HG03159 (cell line): ENCODE data around the gene ROM1.
"Not testable (repeated sequence)": the region's sequence is repeated elsewhere in the genome, so short reads cannot be mapped to it uniquely, and the experiment has no call there.

Source experiments
- ATAC-seq: cut with Tn5 transposase; IDR thresholded peaks from one replicate; pipeline ENCODE4 v1.9.1; 2021; ENCODE audit warnings: mild to moderate bottlenecking, moderate library complexity; ENCODE audit not compliant: unreplicated experiment

Gene ROM1

DNA sequence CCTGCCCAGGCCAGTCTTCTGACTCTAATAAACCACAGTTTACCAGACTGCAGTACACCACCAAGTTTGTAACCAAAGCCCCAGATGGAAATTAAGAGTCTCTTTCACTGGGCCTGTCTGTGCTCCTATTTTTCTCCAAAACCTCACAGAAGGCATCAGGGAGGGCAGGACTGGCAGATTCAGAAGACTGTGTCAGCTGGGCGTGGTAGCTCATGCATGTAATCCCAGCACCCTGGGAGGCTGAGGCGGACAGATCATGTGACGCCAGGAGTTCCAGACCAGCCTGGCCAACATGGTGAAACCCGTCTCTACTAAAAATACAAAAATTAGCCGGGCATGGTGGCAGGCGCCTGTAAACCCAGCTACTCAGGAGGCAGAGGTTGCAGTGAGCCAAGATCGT is 27.7 kb upstream of the ROM1 start:
- ATAC-seq: not testable (repeated sequence)

DNA sequence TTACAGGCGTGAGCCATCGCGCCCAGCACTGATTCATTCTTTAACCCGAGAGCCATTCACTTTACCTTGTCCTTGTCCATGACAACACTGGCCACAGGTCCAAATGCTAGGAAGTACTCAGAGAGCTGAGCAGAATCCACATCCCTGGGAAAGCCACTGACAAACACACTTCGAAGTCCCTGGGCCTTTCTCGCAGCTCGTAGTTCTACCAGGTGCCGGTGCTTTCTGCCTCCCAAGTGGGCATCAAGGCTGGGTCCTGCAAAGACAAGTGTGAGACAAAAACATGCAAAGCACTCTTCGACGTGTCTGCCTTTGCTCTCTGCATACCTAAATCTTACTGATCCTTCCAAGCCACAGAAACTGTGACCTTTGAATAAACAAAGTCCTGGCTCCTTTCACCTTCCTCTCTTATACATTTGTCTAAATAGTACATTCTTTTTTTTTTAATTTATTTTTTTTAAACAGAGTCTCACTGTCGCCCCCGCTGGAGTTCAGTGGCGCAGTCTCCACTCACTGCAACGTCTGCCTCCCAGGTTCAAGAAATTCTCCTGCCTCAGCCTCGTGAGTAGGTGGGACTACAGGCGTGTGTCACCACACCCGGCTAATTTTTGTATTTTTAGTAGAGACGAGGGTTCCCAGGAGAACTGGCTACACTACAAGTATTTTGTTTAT is 24.0 kb upstream of the ROM1 start:
- ATAC-seq: no peak

DNA sequence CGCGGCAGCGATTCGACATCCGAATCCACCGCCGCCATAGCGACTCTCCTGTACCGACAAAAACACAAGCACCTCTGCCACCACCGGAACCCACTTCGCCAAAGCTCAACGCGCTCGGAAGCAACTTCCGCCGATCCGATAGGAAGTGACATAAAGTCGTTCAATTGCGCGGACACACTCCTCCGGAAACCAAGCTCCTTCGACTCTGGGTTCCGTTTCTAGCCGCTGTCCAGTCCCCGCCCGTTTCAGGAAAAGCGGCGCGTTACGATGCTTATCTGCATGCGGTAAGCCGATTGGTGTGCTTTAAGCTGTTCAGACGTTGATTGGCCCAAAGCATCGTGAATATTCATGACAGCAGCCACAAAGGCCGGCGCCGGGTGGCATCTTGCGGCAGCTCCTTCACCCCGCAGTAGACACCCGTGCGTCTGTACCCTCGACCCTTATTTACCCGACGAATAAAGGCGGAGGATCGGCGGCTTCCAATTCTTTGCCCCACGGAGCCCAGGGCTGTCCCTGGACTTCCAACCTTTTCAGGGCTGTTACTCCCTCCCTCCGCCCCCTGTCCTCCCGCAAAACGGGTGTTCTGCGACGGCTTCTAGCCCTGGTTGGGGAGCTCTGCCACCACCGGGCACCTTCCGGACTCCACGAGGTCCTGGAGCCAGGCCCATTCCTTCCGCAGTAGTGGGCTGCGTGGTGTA is 21.5 kb upstream of the ROM1 start, which contains the start of gene TUT1:
TUT1 (minus strand) TSS at position 76 of the 698 bp plus-strand sequence; CDS start at position 38, 38 bp downstream.
- ATAC-seq: peak; percentile 86

DNA sequence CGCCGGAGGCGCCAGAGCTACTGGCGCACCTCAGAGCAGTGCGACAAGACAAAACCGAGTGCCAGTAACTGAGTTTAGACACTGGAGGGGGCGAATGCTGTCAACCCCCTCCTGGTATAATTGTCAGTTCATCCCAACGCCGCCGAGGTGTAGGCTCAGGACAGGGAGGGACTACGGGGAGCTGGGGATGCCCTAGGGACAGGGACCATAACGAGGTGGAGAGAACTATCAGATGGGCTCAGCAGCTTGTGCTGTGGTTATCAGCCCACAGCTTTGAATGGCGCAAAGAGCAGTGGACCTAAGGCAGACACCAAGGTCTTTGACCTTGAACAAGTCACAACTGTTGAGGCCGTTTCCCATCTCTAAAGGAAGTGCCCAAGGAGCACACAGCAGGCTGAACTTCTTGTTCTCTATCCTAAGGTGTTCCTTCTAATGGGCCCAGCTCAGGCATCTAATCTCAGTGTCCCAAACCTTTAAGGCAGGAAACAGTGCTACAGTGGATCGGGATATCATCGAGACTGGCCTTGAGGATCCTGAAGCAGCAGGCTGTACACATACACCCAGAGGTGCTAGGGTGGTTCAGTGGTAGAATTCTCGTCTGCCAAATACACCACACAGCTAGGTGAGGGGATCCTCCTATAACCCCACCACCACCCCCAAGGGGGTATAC is 20.8 kb upstream of the ROM1 start:
- no peak for ATAC-seq

DNA sequence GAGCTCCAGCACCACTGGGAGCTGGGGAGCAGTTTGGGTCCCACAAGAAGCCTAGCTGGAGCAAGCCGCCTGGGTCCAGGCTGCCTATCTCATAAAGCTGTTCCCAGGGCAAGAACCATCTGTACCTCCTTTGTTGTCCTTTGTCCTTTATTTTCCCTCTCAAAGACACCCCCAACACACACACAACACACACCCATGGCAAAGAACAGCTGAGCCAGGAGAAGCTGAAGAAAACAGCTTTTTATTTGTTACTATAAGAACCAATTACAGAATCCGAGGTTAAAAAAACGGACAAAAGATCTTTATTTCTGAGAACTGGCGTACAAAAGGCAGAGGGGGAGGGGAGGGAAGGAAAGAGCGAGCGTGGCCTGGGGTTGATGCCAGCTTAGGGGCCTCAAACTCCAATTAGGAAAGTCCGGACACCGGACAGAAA is 20.1 kb upstream of the ROM1 start:
- no peak for ATAC-seq

DNA sequence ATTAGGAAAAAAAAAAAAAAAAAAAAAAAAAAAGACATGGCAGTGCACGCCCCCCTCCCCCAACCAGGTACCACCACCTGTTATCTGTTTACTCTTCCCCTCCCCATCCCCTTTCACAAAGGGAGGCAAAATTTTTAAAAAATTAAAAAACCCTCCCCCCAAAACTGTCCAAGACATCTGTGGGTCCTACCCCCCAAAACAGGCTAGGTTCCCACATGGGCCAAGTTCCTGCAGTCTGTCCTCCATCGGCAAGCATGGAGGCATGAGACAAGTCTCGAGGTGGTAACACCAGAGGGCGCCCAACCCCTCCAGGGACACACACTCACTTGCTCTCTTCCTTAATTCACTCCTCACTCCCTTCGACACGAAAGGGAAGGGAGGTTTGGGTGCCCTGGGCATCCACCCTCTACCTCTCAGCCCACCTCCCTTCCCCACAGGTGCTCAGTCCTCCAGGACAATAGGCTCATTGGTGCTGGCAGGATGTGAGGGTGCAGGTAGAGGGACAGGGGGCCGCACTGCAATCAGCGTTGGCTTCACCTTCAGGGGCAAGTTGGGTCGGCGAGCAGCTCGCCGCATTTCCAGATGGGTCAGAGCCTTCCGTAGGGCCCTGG is 19.5 kb upstream of the ROM1 start:
- ATAC-seq: no peak

DNA sequence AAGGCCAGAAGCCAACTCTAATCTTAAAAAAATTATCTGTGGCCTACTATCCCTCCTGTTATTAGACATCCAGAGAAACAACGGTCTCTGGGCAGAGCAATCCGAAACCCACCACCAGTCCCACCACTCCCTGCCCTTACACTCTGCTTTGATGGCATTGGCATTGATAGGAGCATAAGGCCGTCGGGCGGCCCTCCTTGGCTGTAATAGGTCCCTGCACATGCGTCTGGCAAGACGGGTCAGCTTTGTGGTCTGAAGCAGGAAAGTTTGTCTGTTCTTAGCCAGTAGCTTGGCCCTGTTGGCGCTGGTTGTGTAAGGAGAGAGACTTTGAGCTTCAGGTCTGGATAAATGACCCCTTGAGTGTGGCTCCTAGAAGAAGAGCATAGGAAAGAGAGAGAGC is 17.9 kb upstream of the ROM1 start:
- no peak for ATAC-seq

DNA sequence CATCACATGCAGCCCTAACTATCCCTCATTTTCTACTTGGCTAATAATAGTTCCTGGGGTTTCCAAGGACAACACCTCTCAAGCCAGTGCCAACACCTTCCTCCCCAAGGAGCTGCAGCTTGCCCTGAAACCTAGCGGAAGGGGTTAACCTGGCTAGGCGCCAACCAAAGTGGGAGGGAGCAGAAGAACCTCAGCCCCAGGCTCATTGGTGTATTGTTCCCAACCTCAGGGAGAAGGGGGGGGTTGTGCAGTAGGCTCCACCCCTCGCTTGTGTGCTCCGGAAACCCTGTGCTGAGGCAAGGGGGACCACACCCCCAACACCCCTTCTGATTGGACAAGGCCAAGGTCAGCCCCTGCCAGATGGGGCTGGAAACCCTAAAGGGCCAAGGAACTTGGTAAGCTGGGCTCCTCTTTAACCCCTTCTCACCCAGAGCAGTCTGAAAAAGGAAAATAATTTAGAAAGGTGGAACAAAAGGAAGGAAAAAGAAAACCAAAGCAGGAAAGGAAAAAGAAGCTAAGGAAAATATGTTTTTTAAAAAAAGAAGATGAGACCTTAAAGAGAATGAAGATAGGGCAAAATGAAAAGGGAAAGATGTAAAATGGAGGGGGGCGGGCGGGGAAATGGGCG is 13.9 kb upstream of the ROM1 start:
- ATAC-seq: peak; percentile 45

DNA sequence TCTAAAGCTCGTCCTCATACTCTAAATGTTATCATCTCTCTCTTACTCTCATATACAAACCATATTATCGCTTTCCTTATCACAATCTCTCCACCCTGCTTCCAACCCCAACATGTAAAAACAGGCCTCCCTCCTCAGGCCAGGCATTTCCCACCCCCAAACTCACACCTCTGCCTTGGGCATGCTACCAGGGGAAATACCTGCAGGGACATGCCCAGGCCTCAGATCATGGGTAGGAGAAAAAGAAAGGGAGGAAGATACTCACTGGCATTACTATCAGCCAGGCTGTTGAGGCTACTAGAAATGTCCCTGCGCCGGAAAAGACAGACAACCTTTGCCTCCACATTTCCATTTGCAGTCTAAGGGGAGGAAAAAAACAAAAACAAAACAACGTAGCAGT is 13.2 kb upstream of the ROM1 start:
- ATAC-seq: no peak

DNA sequence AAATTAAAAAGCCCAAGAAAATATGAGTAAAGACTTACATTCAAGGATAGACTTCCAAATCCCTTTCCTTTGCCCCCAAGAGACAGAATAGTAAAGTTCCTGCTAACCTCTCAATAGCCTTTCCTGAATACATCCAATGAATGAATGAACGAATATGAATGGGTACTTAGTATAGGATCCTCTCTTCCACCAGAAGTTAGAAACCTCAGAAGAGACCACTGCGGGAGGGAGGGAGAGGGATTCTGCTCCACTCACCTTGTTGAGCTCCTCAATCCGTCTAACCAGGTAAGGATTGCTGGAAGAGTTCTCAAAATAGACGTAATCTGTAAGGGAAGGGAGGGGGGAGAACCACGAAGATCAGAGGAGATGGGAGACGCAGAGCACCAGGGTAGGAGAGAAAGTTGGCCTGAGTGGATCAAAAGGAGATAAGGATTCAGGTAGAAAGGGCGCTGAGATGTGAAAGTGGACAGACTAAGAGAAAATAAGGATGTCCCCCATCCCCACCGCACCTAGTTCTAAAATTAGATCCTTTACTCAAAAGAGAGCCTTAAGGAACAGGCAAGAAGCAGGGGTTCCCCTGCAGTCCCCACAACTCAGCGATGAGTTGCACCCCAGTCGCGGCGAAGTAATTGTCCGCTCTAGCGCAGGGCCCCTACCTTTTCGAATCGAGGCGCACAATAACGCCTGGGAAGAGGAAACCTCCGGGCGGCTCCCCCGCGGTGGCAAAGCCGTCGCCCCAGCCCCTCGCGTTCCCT is 12.5 kb upstream of the ROM1 start:
- ATAC-seq: no peak

DNA sequence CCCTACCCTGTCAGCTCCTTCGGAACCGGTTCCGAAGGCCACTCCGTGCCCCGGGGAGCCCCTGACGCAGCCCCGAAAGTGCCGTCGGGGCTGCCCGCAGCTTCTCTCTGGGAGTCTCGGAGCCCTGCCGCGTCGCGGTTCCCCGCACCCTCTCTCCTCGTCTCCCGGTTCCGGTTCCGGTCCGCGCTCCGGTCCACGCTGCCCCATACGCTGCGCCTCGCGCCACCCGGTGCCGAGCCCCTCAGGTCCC is 12.0 kb upstream of the ROM1 start:
- ATAC-seq: peak; percentile 6

DNA sequence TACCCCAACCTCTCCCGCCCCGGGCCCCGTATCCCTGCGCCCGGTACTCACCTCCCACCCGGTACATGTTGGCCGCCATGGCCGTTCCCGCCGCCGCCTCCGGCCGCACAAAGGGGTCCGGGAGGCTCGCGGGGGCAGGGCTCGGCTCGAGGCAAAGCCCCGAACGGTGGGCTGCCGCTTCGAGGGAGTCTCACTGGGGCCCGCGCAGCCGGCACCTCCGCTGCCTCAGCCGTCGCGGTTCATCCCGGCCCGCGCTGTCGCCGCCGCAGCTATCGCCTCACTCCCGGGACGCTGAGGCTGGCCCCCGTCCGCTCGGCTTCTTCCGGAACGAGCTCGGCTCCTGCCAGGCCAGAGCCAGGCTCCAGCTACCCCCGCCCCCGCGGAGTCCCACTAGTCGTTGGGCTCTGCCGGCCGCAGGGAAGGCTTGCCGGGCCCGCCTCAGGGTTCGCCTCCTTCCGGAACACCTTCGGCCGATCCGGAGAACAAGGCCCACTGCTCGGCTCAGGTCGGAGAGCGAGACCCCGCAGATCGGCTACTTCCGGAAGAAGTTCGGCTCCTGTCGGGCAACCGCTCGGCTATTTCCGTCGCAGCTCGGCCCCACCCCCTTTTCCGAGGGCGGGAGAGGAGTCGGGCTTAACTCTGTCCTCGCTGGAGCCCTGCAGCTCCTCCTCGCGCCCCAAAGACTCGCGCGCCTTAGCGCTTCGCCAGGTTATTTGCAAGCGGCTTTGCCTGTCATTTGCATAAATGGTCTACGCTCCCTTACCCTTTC is 11.5 kb upstream of the ROM1 start, which contains the start of gene MTA2:
MTA2 (minus strand) TSS at position 494 of the 769 bp plus-strand sequence; CDS start at position 79, 415 bp downstream.
- ATAC-seq: peak; percentile 75

DNA sequence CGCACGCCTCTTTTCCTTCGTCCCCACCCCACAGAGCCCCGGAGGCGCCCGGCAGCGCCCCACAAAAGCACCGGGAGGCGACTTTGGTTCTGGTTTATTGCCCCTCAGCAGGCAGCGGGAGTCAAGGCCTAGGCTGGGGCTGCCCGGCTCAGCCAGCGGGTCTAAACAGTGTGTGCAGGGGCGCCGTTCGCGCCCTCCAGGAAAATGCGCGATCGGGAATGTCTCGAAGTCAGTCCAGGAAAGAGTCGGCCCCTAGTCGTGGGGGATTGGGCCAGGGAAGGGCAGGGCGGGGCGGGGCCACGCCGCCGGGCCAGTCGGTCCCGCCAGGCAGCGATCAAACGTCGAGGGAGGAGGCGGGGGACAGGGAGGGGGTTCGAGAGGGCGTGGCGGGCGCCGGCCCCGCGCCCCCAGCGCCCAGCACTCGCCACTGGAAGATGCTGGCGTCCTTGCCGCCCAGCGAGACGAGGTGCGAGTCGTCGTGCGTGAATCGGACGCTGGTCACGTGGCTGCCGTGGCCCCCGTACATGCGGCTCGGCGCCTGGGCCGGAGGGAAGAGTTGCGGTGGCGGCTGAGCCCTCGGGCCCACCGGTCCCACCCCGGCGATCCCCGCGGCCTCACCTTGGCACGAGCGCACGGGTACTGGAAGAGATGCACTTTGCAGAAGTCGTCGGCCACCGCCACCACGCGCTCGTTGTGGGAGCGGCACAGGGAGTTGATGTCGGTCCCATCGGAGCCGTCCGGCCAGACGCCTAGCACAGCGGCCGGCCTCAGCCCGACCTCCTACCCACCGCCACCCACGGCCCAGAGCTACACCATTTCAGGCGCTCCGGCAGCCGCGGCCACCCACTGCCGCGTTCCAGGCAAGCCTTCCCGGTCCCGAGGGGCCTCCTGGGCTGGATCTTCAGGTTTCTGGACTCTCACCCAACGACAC is 10.7 kb upstream of the ROM1 start:
- no peak for ATAC-seq

DNA sequence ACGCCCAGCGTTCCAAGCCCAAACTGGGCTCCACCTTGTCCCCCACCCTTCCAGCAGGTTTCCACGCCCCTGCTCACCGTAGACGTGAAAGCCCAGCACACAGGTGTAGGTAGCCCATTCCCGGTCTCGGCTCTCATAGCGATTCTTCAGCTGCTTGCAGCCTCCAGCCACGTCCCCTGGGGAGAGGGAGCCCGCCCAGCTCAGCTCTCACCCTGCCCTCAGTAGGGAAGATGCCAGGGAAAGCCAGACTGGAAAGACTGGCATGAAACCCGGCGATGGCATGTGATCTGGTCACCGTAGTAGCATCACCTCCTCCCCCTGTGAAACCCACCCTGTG is 10.0 kb upstream of the ROM1 start:
- ATAC-seq: no peak

DNA sequence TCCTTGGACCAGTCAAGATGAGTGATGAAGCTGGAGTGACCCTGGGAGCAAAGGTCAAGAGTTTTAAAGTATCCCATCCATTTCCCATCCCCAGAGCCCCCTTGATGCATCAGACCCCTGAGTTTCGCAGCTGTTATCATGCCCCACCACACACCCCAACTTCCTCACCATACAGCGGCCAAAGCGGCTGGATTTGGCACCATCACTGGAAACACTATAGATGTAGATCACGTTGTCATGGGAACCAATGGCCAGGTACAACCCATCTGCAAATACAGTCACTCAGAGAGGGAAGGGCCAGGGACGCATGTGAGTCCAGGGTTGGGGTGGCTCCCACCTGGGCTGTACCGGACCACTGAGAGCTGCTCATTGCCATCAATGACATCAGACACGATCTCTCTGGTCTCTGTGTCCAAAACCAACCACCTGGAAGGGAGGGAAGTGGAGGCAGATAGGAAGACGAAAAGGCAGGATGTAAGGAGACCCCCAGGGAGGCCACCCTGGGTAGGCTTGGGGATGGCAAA is 9.2 kb upstream of the ROM1 start:
- no peak for ATAC-seq

DNA sequence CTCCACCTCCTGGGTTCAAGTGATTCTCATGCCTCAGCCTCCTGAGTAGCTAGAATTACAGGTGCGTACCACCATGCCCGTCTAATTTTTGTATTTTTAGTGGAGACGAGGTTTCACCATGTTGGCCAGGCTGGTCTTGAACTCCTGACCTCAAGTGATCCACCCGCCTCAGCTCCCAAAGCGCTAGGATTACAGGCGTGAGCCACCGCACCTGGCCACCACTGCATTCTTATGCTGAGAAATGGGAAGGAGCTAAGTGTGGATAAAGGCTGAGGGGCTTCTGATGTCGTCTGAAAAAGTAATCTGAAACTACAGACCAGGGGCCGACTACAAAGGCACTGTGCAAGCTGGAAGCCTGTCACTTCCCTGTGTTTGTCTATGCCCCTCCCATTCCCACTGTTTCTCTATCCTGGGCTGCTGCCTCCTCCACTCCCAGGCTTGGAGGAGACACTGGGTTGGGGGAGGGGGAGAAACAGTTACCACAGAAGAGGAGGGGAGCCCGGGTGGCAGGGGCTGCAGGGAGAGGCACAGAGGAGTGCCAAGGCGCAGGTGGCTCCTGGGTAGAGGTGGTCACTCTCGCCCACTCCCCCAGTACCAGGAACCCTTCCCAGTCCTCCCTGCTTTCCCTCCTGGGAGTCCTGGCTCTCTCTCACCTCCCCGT is 8.5 kb upstream of the ROM1 start:
- no peak for ATAC-seq

DNA sequence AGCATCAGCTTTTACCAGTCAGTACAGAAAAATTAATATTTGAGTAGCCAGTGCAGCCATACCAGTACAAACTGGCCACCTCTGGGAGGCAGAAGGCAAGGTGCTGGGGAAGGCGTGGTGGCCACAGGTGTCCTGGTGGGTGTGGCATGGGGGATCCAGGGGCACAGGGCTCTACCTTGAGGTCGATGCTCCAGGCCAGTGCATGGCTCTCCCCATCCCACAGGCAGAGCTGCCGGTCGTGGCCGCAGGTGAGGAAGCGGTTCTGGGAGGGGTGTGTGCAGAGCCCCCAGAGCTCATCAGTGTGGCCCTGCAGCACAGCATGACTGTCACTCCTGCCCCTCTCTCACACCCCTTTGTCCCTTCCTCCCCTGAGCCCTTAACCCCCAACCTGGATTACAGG is 7.6 kb upstream of the ROM1 start:
- ATAC-seq: no peak

DNA sequence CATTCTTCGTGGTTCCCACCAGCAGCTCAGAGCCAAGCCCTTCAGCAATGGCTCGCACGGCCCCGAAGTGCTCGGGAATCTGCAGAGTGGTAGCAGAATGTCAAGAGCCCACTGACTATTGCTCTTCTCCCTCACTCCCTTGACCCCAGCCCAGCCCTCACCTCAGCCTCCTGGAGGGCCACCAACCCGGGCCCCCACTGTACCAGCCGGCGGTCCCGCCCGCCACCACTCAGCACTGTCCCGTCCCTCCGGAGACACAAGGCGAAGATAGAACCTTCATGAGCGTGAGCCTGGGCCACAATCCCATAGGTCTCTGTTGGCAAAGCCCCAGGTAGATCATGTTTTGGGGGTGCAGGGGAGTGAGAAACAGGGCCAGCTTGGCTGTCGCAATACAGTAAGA is 7.2 kb upstream of the ROM1 start:
- no peak for ATAC-seq
